HG03521 (cell line): Measurements from ENCODE around the gene IL26.
A peak's percentile ranks its signal among the peaks of the same experiment; 100 is the strongest.
"Not testable (repeated sequence)": the region's sequence is repeated elsewhere in the genome, so short reads cannot be mapped to it uniquely, and the experiment has no call there.

Experiments used
- ATAC-seq: cut with Tn5 transposase; IDR thresholded peaks from one replicate; pipeline ENCODE4 v1.9.1; 2021; ENCODE audit warnings: mild to moderate bottlenecking, moderate library complexity; ENCODE audit not compliant: unreplicated experiment

The IL26 gene

GRCh38 chr12:68240975-68241374 is 15.4 kb upstream of the IL26 start:
- ATAC-seq, result peak; percentile 99

DNA sequence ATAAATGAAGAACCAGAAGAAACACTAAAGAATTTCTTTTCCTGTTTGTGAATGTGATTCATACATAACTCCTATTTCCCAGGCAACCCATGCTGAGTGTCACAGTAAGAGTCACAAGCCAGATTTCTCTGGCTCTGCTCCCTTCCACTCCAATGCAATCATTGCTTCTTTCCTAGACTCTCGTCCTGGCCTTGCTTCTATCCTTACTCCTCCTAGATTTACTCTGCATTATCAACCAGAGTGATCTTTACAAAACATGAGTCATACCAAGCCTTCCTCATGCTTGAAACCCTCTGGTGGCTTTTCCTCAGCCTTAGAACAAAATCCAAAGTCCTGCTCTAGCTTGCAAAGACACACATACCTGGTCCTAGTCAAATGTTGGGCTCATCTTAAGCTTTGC is 14.5 kb upstream of the IL26 start:
- ATAC-seq, result no peak

DNA sequence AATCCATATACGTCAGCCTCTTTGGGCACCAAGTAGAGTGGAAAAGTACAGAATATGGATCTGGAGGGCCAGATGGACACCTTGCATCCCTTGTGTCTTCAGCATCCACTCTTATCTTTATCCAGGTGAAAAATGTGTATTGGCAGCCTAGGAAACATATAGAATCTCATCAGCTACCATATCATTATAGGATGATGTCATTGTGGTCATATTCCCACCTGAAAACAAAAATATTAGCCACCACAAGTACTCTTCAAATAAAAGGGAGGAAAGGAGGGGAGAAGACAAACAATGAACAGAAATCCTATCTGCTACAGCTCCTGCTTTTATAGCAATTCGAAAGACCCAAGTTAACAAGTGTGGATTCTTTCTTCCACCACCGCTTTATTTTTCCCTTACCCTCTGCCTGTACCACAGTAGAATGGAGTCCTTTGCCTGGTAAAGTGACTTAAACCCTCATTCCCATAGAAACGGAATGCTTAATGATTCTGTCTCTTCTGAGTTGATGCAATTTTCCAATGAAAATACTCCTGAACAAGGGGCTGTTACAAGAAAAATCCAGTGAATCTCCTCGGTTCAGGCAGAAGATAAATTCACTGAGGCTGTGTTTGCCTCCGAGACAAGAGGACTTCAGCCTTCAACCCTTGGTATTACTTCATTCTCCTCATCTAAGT is 13.8 kb upstream of the IL26 start:
- ATAC-seq, result no peak

GRCh38 chr12:68237619-68238018 is 12.0 kb upstream of the IL26 start:
- no peak for ATAC-seq

- no peak for ATAC-seq
These were observed 11.5 kb upstream of the IL26 start for GRCh38 chr12:68237078-68237477.

GRCh38 chr12:68236421-68237059 is 10.9 kb upstream of the IL26 start:
- peak; percentile 38 for ATAC-seq

DNA sequence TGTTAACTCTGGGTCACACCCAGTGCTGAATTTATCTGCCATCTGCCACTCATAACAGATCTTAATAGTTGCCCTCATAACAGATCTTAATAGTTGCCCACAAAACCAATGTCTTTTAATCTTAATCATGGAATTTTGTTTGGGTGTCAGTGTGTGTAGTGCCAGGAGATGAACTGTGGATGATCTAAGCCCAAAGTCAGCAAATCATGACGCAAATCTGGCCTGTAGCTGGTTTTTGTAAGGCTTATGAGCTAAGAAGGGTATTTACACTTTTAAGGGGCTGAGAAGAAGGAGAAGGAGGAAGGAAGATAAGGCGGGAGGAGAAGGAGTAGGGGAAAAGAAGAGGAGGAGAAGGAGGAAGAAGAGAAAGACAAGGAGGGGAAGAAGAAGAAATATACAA is 10.0 kb upstream of the IL26 start:
- ATAC-seq, result no peak

- no peak for ATAC-seq
These were observed 8.5 kb upstream of the IL26 start for GRCh38 chr12:68234140-68234539.

DNA sequence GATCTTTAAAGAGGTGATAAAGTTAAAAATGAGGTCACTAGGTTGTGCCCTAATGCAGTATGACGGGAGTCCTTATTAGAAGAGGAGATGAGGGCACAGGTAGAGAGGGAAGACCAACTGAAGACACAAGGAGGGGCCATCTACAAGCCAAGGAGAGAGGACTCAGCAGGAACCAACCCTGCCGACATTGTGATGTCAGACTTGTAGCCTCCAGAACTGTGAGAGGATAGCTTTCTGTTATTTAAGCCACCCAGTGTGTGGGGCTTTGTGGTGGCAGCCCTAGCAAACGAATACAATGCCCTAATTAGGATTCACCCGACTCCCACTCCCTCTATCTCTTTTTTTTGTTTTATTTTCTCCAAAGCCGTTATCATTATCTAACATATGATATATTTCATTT is 7.9 kb upstream of the IL26 start:
- ATAC-seq, result no peak

GRCh38 chr12:68231691-68232090 is 6.1 kb upstream of the IL26 start:
- ATAC-seq, result no peak

- no peak for ATAC-seq
These were observed 5.6 kb upstream of the IL26 start for GRCh38 chr12:68231229-68231628.

DNA sequence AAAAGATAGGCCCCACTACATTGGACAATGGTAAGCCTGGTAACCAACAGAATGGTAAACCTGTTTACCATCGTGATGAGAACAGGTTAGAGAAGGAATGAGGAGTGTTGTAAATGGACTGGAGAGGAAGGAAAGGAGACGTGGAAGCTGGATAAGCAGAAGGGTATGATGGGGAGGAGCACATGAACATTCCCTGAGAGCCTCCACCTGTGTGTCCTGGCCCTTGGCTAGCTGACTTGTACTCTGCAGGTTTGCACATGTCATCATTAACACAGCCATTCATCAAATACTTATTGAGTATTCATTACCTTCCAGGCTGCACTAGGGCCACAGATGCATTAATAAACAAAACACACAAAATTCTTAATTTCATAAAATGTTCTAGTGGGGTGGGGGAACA is 4.3 kb upstream of the IL26 start:
- ATAC-seq, result no peak

- no peak for ATAC-seq
These were observed 1.7 kb upstream of the IL26 start for GRCh38 chr12:68227356-68227755.

DNA sequence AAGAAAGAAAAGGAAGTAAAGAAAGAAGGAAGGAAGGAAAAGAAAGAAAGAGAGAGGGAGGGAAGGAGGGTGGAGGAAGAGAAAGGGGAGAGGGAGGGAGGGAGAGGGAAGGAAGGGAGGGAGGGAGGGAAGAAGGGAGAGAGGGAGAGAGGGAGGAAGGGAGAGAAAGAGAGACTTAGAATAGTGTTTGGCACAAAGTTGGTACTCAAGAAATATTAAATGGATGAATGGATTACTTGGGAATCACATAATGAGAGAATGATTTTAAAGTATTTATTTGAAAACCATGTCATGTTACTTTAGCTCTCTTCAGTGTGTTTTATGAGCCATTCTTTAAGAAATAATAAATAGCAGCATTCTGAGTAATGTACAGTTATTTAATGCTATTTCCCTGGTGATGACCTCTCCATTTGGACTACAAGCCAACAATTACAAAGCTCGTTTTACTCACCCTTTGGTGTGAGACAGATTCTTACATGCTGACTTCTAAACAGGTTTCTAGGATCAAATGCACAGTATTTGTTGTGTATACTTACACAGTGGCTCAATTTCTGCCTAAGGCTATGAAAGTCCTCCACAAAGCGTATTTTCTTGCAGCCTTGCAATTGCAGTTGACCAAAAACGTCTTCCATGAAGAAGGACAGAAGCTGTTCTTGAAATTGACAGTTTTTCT is 861 bp downstream of the IL26 start:
- no peak for ATAC-seq

DNA sequence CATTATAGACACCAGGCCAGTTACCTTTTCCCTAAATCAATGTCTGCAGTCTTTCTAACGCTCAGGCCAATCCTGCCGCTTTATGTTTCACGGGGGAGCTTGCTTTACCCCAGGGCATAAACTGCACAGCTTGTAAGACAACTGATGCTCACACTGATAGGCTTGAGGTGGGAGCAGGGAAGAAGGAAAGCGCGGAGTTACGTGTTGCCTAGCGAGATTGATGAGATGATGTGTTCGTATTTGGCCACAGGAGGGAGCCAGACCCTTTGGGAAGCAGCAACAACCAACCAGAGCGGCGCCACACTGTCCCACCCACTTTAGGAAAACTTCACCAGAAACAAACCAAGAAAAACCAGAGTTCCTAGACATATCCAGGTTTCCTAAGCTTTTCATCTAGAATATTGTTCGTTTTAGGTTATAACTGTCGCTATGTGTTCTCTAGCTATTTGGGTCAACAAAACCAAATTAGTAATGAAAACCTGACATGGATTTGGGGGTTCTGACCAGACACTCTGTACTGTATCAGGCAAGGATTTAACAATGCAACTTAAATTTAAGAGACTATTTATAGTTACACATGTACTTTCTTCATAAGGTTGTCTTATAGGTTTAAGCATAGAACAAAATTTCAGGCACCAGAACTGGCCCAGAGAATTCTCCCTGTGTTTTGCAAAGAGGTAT is 2.4 kb downstream of the IL26 start:
- ATAC-seq, result peak; percentile 73

- ATAC-seq, result no peak
These were observed 3.3 kb downstream of the IL26 start for GRCh38 chr12:68222326-68222725.

- ATAC-seq, result no peak
These were observed 4.1 kb downstream of the IL26 start for GRCh38 chr12:68221497-68221896.

DNA sequence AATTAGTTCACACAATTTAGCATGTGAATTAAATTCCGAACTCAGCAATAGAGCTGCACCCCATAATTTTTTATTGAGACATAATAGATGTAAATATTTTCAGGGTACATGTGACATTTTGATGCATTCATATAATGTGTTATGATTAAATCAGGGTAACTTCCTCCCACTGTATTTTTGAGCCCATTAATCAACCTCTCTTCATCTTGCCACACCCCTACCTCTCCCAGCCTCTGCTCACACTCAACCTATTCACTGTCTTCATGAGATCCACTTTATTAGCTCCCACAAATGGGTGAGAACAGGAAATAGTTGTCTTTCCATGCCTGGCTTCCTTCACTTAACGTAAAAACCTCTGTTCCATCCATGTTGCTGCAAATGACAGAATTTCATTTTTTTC is 14.7 kb downstream of the IL26 start:
- ATAC-seq, result no peak

GRCh38 chr12:68209048-68209728 is 16.4 kb downstream of the IL26 start:
- ATAC-seq, result not testable (repeated sequence)

DNA sequence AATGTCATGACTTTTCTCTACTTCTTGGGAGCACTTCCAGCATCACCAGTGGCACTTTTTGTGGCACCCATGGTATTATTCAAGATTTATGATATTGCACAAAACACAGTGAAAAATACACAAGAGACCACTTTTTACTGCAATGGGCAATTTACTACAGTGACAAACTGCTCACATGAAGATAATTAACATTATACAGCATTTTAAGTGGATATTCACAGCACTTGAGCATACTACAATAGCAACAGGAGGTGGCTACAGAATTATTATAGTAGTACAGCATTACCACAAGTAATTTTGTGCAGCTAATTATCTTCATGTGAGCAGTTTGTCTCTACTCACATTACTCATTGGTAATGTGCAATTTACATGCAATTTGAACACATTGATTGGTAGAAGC is 18.3 kb downstream of the IL26 start:
- ATAC-seq, result no peak

DNA sequence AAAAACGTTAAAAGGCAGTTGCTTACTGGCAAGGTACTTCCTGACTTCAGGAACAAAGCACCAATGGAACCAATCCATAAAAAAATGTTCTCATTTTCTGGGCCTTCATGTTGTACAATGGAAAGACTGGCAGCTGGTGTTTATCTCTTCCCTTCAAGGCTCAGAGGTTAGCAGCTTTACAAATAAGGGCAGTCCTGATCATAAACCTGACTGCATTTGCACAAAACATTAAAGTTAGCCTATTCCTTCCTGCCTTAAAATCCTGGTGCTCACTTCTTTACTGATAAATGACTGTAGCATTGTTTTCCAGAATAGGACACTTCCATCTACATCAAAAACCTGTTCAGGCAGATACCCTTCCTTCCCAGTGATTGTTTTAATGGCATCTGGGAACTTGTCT is 19.2 kb downstream of the IL26 start:
- ATAC-seq, result no peak
